Epithelial cell of proximal tubule (primary cell): ENCODE results near the gene ADARB2. TPM values are rescaled to one million over a fixed set of nuclear protein-coding genes. Genes with fewer than 3 reads are reported as not detected.
"Not testable (repeated sequence)": the region's sequence is repeated elsewhere in the genome, so short reads cannot be mapped to it uniquely, and the experiment has no call there.

ENCODE experiments used
- DNase-seq: peaks from one replicate; pipeline ENCODE4 v3.0.0-alpha.2; 2011; ENCODE audit warnings: low read depth
- H3K4me3 ChIP-seq: 2 replicates; pipeline ENCODE4 v1.5.1; 2011; ENCODE audit warnings: low read depth, mild to moderate bottlenecking, low read length
- total RNA-seq: library from RNA; depleted of rRNA; stranded (reverse); fragments of >200 nt; gene quantifications from 2 replicates; pipeline ENCODE4 v1.2.3, GENCODE V29; 2015
- TF ChIP-seq, protein P1 (sequence below): conservative IDR thresholded peaks from 2 replicates; pipeline ENCODE4 v1.5.1; 2012; ENCODE audit warnings: low read depth, mild to moderate bottlenecking, low read length

Gene ADARB2
- total RNA-seq, 1 donor from 2014 or later = 0.63 TPM

DNA sequence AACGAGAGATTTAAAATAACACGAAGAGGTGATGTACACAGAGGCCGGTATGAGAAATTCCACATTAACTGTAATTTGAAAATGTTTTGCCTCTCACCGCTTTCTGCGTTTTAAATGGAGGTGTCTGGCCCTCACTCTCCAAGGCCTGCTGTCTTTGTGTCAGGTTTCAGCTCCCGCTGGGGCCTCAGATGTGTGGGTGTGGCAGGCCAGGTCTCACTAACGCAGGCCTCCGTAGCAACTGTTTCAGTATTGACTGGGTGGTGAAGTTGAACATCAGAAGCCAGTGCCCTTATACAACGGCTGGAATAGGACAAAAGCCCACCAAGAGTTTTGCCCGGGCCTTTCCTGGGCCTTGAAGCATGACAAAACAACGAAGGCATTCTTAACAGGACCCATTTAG is 303.1 kb downstream of the ADARB2 start:
- no peak for DNase-seq
- TF ChIP-seq, protein P1, sequence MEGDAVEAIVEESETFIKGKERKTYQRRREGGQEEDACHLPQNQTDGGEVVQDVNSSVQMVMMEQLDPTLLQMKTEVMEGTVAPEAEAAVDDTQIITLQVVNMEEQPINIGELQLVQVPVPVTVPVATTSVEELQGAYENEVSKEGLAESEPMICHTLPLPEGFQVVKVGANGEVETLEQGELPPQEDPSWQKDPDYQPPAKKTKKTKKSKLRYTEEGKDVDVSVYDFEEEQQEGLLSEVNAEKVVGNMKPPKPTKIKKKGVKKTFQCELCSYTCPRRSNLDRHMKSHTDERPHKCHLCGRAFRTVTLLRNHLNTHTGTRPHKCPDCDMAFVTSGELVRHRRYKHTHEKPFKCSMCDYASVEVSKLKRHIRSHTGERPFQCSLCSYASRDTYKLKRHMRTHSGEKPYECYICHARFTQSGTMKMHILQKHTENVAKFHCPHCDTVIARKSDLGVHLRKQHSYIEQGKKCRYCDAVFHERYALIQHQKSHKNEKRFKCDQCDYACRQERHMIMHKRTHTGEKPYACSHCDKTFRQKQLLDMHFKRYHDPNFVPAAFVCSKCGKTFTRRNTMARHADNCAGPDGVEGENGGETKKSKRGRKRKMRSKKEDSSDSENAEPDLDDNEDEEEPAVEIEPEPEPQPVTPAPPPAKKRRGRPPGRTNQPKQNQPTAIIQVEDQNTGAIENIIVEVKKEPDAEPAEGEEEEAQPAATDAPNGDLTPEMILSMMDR = no peak
- no peak overlapping the region for H3K4me3 ChIP-seq

DNA sequence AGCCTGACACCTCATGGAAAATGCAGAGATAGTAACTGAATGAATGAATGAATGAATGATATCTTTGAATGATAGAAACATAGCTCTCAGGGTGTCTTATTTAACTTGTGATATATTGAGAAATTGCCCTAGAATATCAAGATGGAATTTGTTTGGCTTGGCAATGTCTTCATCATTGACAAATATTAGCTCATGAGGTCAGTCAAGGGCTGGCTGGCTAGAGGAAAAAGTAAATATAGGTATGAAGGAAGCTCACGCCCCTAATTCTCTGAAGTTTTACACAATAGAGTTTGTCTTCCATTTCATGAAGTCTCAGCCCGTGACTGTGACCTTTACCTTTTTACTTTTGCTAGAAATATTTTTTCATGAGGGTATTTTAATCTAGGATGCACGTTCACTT is 305.2 kb downstream of the ADARB2 start:
- TF ChIP-seq, protein P1 = no peak
- DNase-seq = no peak
- H3K4me3 ChIP-seq = no peak overlapping the region

DNA sequence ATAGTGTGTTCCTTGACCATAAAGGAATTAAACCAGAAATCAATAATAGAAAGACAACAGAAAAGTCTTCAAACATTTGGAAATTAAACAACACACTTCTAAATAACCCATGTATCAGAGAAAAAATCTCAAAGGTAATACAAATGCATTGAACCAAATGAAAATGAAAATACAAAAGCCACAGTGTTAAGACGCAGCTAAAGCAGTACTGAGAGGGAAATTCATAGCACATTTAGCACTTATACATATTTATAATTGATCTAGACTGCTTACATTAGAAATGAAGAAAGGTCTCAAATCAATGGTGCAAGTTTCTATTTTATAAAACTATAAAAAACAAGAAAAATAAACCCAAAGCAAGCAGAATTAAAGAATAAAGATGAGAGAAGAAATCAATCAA is 306.1 kb downstream of the ADARB2 start:
- TF ChIP-seq, protein P1 = no peak
- no peak for DNase-seq

GRCh38 chr10:1427521-1428186 is 309.7 kb downstream of the ADARB2 start:
- not testable (repeated sequence) for DNase-seq, H3K4me3 ChIP-seq

More for the DNA sequence above, 306.1 kb downstream of the ADARB2 start:
- H3K4me3 ChIP-seq = no peak overlapping the region

DNA sequence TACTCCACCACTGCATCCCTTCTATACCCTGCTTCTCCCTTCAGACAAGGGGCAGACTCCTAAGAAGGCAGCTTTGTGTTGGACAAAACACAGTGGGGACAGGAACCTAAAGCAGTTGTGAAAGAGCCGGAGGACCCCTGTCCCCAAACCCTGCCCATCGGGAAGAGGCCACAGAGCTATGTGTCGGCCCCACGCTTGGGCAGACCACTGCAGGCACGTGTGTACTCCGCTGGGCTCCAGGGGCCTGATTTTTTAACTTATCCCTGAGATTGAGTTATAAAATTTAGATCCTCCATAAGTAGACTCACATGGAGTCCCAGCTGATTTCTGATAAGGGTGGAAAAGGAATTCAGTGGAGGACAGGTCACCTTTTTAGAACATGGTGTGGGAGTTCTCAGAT is 310.5 kb downstream of the ADARB2 start:
- no peak for DNase-seq
- H3K4me3 ChIP-seq = no peak overlapping the region
- TF ChIP-seq, protein P1 = no peak

- no peak for DNase-seq
- TF ChIP-seq, protein P1 = no peak
- H3K4me3 ChIP-seq = no peak overlapping the region
Observed at GRCh38 chr10:1425879-1426278, 311.4 kb downstream of the ADARB2 start.

GRCh38 chr10:1424648-1425047 is 312.7 kb downstream of the ADARB2 start:
- no peak overlapping the region for H3K4me3 ChIP-seq
- TF ChIP-seq, protein P1 = no peak
- DNase-seq = no peak
